Measurements from ENCODE around the gene SYT4.

The SYT4 gene

GRCh38 chr18:43247944-43248343, 29.3 kb downstream of the SYT4 start:
- TF ChIP-seq CTCF (IDR thresholded peaks at IDR 0.05), result no peak
- H3K4me3 ChIP-seq (ENCODE audit: low read depth in 1 of 2, low read length in 1 of 2), result no peak overlapping the region
- no peak overlapping the region for H3K27ac ChIP-seq
- H3K9me3 ChIP-seq, result no peaks in the 10 kb centered on the region
- H3K36me3 ChIP-seq, result no peaks in the 10 kb centered on the region
- H3K27me3 ChIP-seq, result no peaks in the 10 kb centered on the region
- no peaks in the 10 kb centered on the region for H3K4me1 ChIP-seq (ENCODE audit: control insufficient read depth in 1 of 2, insufficient read depth in 1 of 2, low read depth in 1 of 2, low read length in 1 of 2)

GRCh38 chr18:43238429-43238828, 38.9 kb downstream of the SYT4 start:
- H3K36me3 ChIP-seq, result no peaks in the 10 kb centered on the region
- H3K4me3 ChIP-seq (ENCODE audit: low read depth in 1 of 2, low read length in 1 of 2), result no peak overlapping the region
- no peaks in the 10 kb centered on the region for H3K9me3 ChIP-seq
- H3K27ac ChIP-seq, result no peak overlapping the region
- no peaks in the 10 kb centered on the region for H3K27me3 ChIP-seq
- no peaks in the 10 kb centered on the region for H3K4me1 ChIP-seq (ENCODE audit: control insufficient read depth in 1 of 2, insufficient read depth in 1 of 2, low read depth in 1 of 2, low read length in 1 of 2)
- no peak for TF ChIP-seq CTCF (IDR thresholded peaks at IDR 0.05)

GRCh38 chr18:43236921-43237320, 40.4 kb downstream of the SYT4 start:
- H3K27me3 ChIP-seq, result no peaks in the 10 kb centered on the region
- TF ChIP-seq CTCF (IDR thresholded peaks at IDR 0.05), result no peak
- no peaks in the 10 kb centered on the region for H3K9me3 ChIP-seq
- H3K4me1 ChIP-seq (ENCODE audit: control insufficient read depth in 1 of 2, insufficient read depth in 1 of 2, low read depth in 1 of 2, low read length in 1 of 2), result no peaks in the 10 kb centered on the region
- H3K27ac ChIP-seq, result no peak overlapping the region
- H3K4me3 ChIP-seq (ENCODE audit: low read depth in 1 of 2, low read length in 1 of 2), result no peak overlapping the region
- no peaks in the 10 kb centered on the region for H3K36me3 ChIP-seq

GRCh38 chr18:43234889-43235288, 42.4 kb downstream of the SYT4 start:
- no peaks in the 10 kb centered on the region for H3K4me1 ChIP-seq (ENCODE audit: control insufficient read depth in 1 of 2, insufficient read depth in 1 of 2, low read depth in 1 of 2, low read length in 1 of 2)
- no peak overlapping the region for H3K4me3 ChIP-seq (ENCODE audit: low read depth in 1 of 2, low read length in 1 of 2)
- no peak overlapping the region for H3K27ac ChIP-seq
- H3K36me3 ChIP-seq, result no peaks in the 10 kb centered on the region
- no peaks in the 10 kb centered on the region for H3K9me3 ChIP-seq
- TF ChIP-seq CTCF (IDR thresholded peaks at IDR 0.05), result no peak
- no peaks in the 10 kb centered on the region for H3K27me3 ChIP-seq

GRCh38 chr18:43222501-43222900, 54.8 kb downstream of the SYT4 start:
- no peak for TF ChIP-seq CTCF (IDR thresholded peaks at IDR 0.05)
- Histone ChIP-seq H3K27me3 (no peaks in the 10 kb centered on the region), H3K9me3 (no peaks in the 10 kb centered on the region), H3K4me1 (ENCODE audit: control insufficient read depth in 1 of 2, insufficient read depth in 1 of 2, low read depth in 1 of 2, low read length in 1 of 2) (no peaks in the 10 kb centered on the region), H3K36me3 (no peaks in the 10 kb centered on the region), H3K4me3 (ENCODE audit: low read depth in 1 of 2, low read length in 1 of 2) (no peak overlapping the region), H3K27ac (no peak overlapping the region)

- no peaks in the 10 kb centered on the region for H3K9me3 ChIP-seq
- no peaks in the 10 kb centered on the region for H3K27me3 ChIP-seq
- H3K4me1 ChIP-seq (ENCODE audit: control insufficient read depth in 1 of 2, insufficient read depth in 1 of 2, low read depth in 1 of 2, low read length in 1 of 2), result no peaks in the 10 kb centered on the region
- no peak overlapping the region for H3K4me3 ChIP-seq (ENCODE audit: low read depth in 1 of 2, low read length in 1 of 2)
- no peak for TF ChIP-seq CTCF (IDR thresholded peaks at IDR 0.05)
- no peak overlapping the region for H3K27ac ChIP-seq
- H3K36me3 ChIP-seq, result no peaks in the 10 kb centered on the region
Measured at GRCh38 chr18:43220691-43221090, 56.6 kb downstream of the SYT4 start.

Data from neutrophil (primary cell).